H1 (cell line): ENCODE measurements around the gene PPY.

Experiments
- EZH2 ChIP-seq: fragments of 200-600 bp; sonication (generic); IDR thresholded peaks from 2 replicates; pipeline ENCODE4 v1.7.1; 2012; ENCODE audit warnings: low read depth, mild to moderate bottlenecking, moderate library complexity, low read length, inconsistent platforms; ENCODE audit not compliant: severe bottlenecking
- JUN ChIP-seq: IDR thresholded peaks from 2 replicates; pipeline ENCODE4 v1.6.1; 2011; ENCODE audit warnings: low read depth, mild to moderate bottlenecking, improper control_type of control experiment, low read length
- NRF1 ChIP-seq: IDR thresholded peaks from 2 replicates; pipeline ENCODE4 v1.6.1; 2011; ENCODE audit warnings: mild to moderate bottlenecking, low read depth, low read length, improper control_type of control experiment
- POLR2A ChIP-seq, 2 experiments: IDR thresholded peaks; 1 replicate in 1 of 2; 2 replicates in 1 of 2; pipeline ENCODE4 v1.6.1; 2011; ENCODE audit warnings: low read depth in 2 of 2, low read length in 2 of 2, mild to moderate bottlenecking in 2 of 2; ENCODE audit errors: control extremely low read depth in 1 of 2
- POLR2AphosphoS5 ChIP-seq: IDR thresholded peaks from 2 replicates; pipeline ENCODE4 v1.6.1; 2011; ENCODE audit warnings: low read depth, low read length
- POU5F1 ChIP-seq: IDR thresholded peaks from 2 replicates; pipeline ENCODE4 v1.6.1; 2011; ENCODE audit warnings: low read depth, mild to moderate bottlenecking, low read length, moderate library complexity
- RFX5 ChIP-seq: IDR thresholded peaks from 2 replicates; pipeline ENCODE4 v1.6.1; 2011; ENCODE audit warnings: low read depth, low read length, improper control_type of control experiment, borderline replicate concordance
- SP1 ChIP-seq: IDR thresholded peaks from 2 replicates; pipeline ENCODE4 v1.6.1; 2011; ENCODE audit warnings: low read depth, low read length
- SUZ12 ChIP-seq: fragments of 200-600 bp; sonication (generic); IDR thresholded peaks from 2 replicates; pipeline ENCODE4 v1.6.1; 2012; ENCODE audit warnings: mild to moderate bottlenecking, inconsistent platforms, low read length, moderate library complexity, mixed read lengths
- TF ChIP-seq, protein P1 (sequence below), 3 experiments: IDR thresholded peaks; 1 replicate in 2 of 3; 2 replicates in 1 of 3; pipeline versions ENCODE4 v1.5.1 to v1.6.1; 2011; ENCODE audit warnings: low read length in 3 of 3, mild to moderate bottlenecking in 3 of 3, inconsistent platforms in 2 of 3, low read depth in 1 of 3, moderate library complexity in 1 of 3; ENCODE audit not compliant: insufficient read depth in 1 of 3; ENCODE audit errors: control extremely low read depth in 1 of 3

DNA sequence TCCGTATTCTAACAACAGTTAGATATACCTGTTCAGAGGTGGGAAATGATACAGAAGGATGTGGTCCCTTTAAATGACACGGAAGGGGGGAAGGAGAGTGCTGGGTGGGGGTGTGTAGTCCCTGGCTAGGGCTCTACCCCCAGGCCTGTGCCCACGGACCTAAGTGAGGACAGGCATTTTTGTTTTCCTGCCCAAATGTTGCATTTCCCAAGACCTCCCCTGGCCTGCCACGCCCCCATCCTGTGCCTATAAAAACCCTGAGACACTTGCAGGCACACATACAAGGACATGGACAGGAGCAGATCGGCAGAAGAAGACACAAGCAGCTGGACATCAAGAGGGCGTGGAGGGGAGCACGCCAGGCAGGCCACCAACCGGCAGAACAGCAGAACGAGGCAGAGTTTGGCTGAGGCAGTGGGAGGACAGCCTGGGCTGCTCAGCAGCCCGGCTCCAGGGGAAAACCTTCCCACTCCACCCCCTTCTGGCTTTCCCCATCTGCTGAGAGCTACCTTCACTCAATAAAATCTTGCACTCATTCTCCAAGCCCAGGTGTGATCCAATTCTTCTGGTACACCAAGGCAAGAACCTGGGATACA is 21.7 kb downstream of the PPY start:
- TF ChIP-seq NRF1 (no peak), EZH2 (no peak), POLR2AphosphoS5 (no peak), SUZ12 (no peak), POLR2A (IDR thresholded peaks at IDR 0.05; ENCODE audit: control extremely low read depth in 1 of 2, low read depth in 2 of 2, low read length in 2 of 2) (no peak), POU5F1 (no peak), JUN (no peak), RFX5 (no peak), SP1 (no peak)
- TF ChIP-seq, protein P1, sequence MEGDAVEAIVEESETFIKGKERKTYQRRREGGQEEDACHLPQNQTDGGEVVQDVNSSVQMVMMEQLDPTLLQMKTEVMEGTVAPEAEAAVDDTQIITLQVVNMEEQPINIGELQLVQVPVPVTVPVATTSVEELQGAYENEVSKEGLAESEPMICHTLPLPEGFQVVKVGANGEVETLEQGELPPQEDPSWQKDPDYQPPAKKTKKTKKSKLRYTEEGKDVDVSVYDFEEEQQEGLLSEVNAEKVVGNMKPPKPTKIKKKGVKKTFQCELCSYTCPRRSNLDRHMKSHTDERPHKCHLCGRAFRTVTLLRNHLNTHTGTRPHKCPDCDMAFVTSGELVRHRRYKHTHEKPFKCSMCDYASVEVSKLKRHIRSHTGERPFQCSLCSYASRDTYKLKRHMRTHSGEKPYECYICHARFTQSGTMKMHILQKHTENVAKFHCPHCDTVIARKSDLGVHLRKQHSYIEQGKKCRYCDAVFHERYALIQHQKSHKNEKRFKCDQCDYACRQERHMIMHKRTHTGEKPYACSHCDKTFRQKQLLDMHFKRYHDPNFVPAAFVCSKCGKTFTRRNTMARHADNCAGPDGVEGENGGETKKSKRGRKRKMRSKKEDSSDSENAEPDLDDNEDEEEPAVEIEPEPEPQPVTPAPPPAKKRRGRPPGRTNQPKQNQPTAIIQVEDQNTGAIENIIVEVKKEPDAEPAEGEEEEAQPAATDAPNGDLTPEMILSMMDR (IDR thresholded peaks at IDR 0.05; ENCODE audit: control extremely low read depth in 1 of 3, insufficient read depth in 1 of 3, low read depth in 1 of 3, low read length in 3 of 3), result no peak
